Vagina (tissue), 2 donors: Measurements from ENCODE around the gene GNAO1. TPM values are rescaled to one million over a fixed set of nuclear protein-coding genes. Genes with fewer than 3 reads are reported as not detected.

Source experiments
- DNase-seq, 2 donors: peaks; one replicate each; pipeline ENCODE4 v3.0.0-alpha.2; 2017; ENCODE audit errors: extremely low spot score in 2 of 2
- H3K27ac ChIP-seq: fragments of 200-600 bp; sonication (generic); one replicate; pipeline ENCODE4 v1.5.1; 2019
- H3K27me3 ChIP-seq: fragments of 200-600 bp; sonication (generic); one replicate; pipeline ENCODE4 v1.5.1; 2019
- H3K36me3 ChIP-seq, 2 donors: fragments of 200-600 bp; sonication (generic); one replicate each; pipeline ENCODE4 v1.5.1; 2017 to 2019
- H3K4me1 ChIP-seq: fragments of 200-600 bp; sonication (generic); one replicate; pipeline ENCODE4 v1.5.1; 2019
- H3K4me3 ChIP-seq, 2 donors: fragments of 200-600 bp; sonication (generic); 1 replicate in 1 of 2; 2 replicates in 1 of 2; pipeline ENCODE4 v1.5.1; 2016 to 2019
- H3K9me3 ChIP-seq: fragments of 200-600 bp; sonication (generic); one replicate; pipeline ENCODE4 v1.5.1; 2019
- CTCF ChIP-seq, 3 experiments: fragments of 450-650 bp in 2 of 3; fragments of 200-600 bp in 1 of 3; sonication (generic) in 1 of 3; IDR thresholded peaks; one replicate each; pipeline ENCODE4 v1.5.1; 2017 to 2019; ENCODE audit warnings: antibody characterized with exemption in 3 of 3, mild to moderate bottlenecking in 2 of 3, moderate library complexity in 2 of 3
- POLR2A ChIP-seq, 2 donors: fragments of 450-650 bp; IDR thresholded peaks; one replicate each; pipeline ENCODE4 v1.6.1; 2017; ENCODE audit warnings: antibody characterized with exemption in 2 of 2, mild to moderate bottlenecking in 2 of 2, moderate library complexity in 2 of 2
- POLR2AphosphoS5 ChIP-seq, 2 donors: sonication (generic); formaldehyde crosslinking; IDR thresholded peaks; one replicate each; pipeline ENCODE4 v1.9.0; 2017; ENCODE audit warnings: antibody characterized with exemption in 2 of 2, mild to moderate bottlenecking in 2 of 2, low read depth in 1 of 2; ENCODE audit not compliant: insufficient read depth in 1 of 2
- intact Hi-C: fragments of 100-400 bp; cut with DNase I; formaldehyde crosslinking; loops from one replicate; pipeline ENCODE4 v1.15.1; 2023
- total RNA-seq: library from RNA; depleted of rRNA; stranded (reverse); fragments of >200 nt; gene quantifications from one replicate; pipeline ENCODE4 v1.2.3, GENCODE V29; 2016

The GNAO1 gene
- total RNA-seq, 1 donor from 2014 or later, result 16.2 TPM

DNA sequence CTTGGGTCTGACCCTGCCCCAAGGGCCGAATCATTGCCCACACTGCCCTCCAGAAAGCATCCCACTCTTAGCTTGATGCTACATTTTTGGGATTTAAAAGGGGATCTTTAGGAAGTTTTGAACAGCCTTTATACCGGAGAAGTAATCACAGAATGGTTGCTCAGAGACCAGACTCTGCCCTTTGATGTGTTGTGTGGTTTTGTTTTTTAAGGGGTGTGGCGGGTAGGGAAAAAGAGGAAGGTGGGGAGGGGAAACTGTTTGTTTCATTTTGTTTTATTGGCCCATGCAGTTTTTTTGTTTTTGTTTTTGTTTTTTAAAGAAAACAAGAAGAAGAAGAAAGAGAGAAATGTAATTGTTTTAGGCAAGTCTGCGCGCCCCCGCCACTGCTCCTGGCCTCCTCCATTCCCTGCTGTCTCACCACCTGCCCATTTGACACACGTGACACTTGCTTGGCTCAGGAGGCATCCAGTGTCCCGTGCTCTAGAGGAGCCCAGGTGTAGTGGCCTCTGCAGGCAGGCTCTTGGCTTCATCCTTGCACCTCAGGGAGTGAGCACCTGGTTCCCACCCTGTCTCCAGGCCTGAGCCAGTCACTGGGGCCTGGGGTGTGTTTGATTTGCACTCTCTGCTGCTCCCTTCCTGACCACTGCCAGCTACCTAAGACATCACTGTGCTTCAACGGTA is 35.7 kb downstream of the GNAO1 start:
- TF ChIP-seq POLR2AphosphoS5 (IDR thresholded peaks at IDR 0.05; ENCODE audit: insufficient read depth in 1 of 2, low read depth in 1 of 2) (no peak), CTCF (IDR thresholded peaks at IDR 0.05) (no peak)
- Histone ChIP-seq H3K4me1 (no peaks in the 10 kb centered on the region), H3K27me3 (no peaks in the 10 kb centered on the region), H3K9me3 (no peaks in the 10 kb centered on the region), H3K4me3 (no peak overlapping the region), H3K36me3 (no peaks in the 10 kb centered on the region), H3K27ac (no peak overlapping the region)
- intact Hi-C loops, result no loop called here
- no peak for DNase-seq

DNA sequence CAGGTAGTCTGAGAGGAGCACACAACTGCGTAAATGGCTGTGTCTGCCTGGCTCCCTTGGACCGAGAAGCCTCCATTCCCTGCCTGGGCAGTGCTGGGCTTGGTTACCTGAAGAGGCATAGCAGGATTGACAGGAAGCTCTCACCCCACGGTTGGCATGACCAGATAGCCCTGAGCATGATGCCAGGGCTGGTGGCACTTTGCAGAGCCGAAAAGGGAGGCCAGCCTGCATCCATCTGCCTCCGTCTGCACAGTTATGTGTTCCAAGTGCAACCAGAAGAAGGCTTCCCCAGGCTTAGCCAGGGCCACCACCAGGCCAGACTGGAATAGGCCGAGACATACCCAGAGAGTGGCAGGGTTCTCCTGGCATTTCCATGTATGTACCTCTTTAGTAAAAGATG is 36.6 kb downstream of the GNAO1 start:
- Histone ChIP-seq H3K4me3 (no peak overlapping the region), H3K36me3 (no peaks in the 10 kb centered on the region), H3K9me3 (no peaks in the 10 kb centered on the region), H3K27ac (no peak overlapping the region), H3K27me3 (no peaks in the 10 kb centered on the region), H3K4me1 (no peaks in the 10 kb centered on the region)
- TF ChIP-seq CTCF (IDR thresholded peaks at IDR 0.05) (no peak), POLR2A (IDR thresholded peaks at IDR 0.05) (no peak), POLR2AphosphoS5 (IDR thresholded peaks at IDR 0.05; ENCODE audit: insufficient read depth in 1 of 2, low read depth in 1 of 2) (no peak)
- no peak for DNase-seq
- intact Hi-C loops, result no loop called here

GRCh38 chr16:56228476-56228875 is 37.2 kb downstream of the GNAO1 start:
- no peaks in the 10 kb centered on the region for H3K27me3 ChIP-seq
- no peak for DNase-seq
- H3K4me3 ChIP-seq, result no peak overlapping the region
- no peaks in the 10 kb centered on the region for H3K4me1 ChIP-seq
- no peaks in the 10 kb centered on the region for H3K9me3 ChIP-seq
- no peak overlapping the region for H3K27ac ChIP-seq
- TF ChIP-seq CTCF (IDR thresholded peaks at IDR 0.05) (no peak), POLR2AphosphoS5 (IDR thresholded peaks at IDR 0.05; ENCODE audit: insufficient read depth in 1 of 2, low read depth in 1 of 2) (no peak), POLR2A (IDR thresholded peaks at IDR 0.05) (no peak)
- H3K36me3 ChIP-seq, result no peaks in the 10 kb centered on the region
- intact Hi-C loops, result no loop called here

DNA sequence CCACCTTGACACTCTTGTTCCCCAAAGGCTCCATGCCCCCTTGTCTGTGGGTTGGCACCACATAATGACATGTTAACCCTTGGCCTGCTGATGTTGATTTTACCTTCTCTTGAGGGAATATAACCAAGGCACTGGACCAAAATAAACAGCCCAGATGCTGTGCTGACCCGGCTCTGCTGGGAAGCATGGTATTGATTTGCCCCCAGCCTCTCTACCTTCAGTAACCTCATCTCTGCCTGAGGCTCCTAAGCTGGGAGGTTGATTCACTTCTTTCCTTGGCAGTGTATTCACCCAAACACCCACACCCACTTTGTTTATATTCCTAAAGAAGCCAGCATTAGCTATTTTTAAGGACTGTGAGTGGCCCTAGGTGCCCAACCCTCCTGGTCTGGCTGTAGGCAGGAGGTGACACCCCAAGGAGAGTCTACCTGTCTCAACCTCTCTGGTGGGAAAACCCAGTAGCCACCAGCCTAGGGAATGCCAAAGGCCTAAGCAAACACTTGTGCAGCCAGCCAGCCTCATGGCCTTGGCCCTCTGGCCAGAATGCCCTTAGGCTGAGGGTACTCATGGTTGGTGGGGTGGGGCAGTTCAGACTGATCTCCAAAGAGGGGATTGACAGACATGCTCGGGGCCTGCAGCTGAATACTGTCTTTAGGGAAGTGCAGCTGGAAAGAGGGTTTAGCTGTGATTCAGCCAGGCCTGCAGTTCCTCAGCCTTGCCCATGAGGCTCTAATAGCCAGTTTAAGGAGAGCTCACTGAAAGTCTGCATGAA is 42.7 kb downstream of the GNAO1 start:
- no peaks in the 10 kb centered on the region for H3K27me3 ChIP-seq
- no peaks in the 10 kb centered on the region for H3K4me1 ChIP-seq
- TF ChIP-seq POLR2AphosphoS5 (IDR thresholded peaks at IDR 0.05; ENCODE audit: insufficient read depth in 1 of 2, low read depth in 1 of 2) (no peak), POLR2A (IDR thresholded peaks at IDR 0.05) (no peak)
- no peak for DNase-seq
- H3K9me3 ChIP-seq, result no peaks in the 10 kb centered on the region
- H3K27ac ChIP-seq, result no peak overlapping the region
- no peaks in the 10 kb centered on the region for H3K36me3 ChIP-seq
- intact Hi-C loops, result no loop called here
- H3K4me3 ChIP-seq, result no peak overlapping the region

DNA sequence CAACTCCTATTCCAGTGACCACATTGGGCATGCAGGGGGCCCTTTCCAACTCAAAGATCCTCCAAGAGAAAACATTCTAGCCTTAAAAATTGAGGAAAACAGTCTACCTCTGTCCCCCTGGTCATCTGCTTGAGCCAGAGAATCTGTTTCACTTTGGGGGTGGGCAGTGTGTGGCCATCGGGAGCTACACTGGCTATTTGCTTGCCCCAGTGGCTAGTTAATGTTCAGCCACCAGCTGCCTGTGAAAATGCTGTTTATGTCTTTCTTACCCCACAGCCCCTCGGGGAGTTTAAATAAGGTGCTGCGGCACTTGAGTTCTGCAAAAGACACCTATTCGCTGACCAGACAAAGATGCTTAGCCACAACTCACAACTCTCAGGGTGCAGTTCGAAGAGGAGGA is 43.4 kb downstream of the GNAO1 start:
- no peak for TF ChIP-seq POLR2A (IDR thresholded peaks at IDR 0.05)
- no peak for TF ChIP-seq CTCF (IDR thresholded peaks at IDR 0.05)
- TF ChIP-seq POLR2AphosphoS5 (IDR thresholded peaks at IDR 0.05; ENCODE audit: insufficient read depth in 1 of 2, low read depth in 1 of 2), result no peak
- H3K36me3 ChIP-seq, result no peaks in the 10 kb centered on the region
- no peak overlapping the region for H3K4me3 ChIP-seq
- H3K9me3 ChIP-seq, result no peaks in the 10 kb centered on the region
- no peak for DNase-seq
- H3K27ac ChIP-seq, result no peak overlapping the region
- no peaks in the 10 kb centered on the region for H3K4me1 ChIP-seq
- intact Hi-C loops, result no loop called here
- no peaks in the 10 kb centered on the region for H3K27me3 ChIP-seq
